ENCODE data around the gene MROH2A.
"Not testable (repeated sequence)": the region's sequence is repeated elsewhere in the genome, so short reads cannot be mapped to it uniquely, and the experiment has no call there.

MROH2A gene

DNA sequence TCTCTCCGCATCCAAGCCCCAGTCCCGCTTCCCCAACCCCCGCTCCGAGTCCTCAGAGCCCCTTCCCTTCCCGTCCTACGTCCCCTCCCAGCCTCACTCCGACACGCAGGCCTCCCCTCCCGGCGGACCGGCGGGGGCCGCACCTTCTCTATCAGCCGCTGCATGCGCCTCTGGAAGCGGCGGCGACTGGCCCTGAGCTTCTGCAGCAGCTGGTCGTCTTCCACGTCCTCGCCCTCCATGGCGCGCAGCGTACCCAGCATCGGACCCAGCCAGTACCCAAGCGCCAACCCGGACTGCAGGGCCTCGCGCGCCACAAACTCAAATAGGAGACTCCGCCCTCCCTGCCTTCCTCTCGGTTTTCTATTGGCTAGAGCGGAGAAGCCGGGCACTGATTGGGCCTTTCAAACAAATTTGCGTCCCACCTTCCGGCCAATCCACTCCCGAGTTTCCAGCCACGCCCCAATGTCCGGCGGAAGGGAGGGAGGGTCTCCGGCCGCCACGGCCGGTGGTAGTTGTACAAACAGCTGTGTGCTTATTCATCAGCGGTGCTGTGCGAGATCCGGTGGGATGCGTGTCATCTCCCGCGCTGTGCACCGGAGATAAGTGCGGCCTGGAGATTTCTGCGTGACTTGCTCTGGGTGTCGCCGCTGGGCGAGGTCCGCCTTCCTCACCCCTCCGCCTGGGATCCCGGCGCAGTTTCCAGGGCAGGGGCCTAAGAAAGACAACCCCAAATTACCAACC is 76.3 kb downstream of the MROH2A start, which contains the start of gene HJURP:
Gene HJURP, minus strand, starts transcription at position 295 of the 741 bp plus-strand sequence. Its CDS starts 35 bp downstream, at position 260.
- peak; percentile 77 for DNase-seq (ENCODE audit: low read depth)

DNA sequence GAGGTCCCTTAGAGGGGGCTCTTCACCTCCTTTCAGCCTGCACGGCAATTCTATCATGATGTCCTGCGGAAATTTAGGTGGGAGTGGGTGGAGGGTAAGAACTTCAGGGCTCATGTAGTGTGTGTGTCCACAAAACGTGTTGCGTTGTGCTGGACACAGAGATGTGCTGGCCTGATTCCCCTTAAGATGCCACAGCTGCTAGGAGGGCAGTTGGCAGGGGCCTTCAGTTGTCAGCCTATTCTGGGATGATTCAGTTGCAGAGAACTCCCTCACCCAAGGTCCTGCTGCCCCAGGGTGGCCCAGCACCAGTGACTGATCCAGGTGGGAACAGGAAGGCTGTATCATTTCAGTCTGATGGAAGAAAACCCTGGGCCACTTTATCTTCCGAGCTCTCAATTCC is 77.2 kb downstream of the MROH2A start:
- DNase-seq (ENCODE audit: low read depth) = no peak

DNA sequence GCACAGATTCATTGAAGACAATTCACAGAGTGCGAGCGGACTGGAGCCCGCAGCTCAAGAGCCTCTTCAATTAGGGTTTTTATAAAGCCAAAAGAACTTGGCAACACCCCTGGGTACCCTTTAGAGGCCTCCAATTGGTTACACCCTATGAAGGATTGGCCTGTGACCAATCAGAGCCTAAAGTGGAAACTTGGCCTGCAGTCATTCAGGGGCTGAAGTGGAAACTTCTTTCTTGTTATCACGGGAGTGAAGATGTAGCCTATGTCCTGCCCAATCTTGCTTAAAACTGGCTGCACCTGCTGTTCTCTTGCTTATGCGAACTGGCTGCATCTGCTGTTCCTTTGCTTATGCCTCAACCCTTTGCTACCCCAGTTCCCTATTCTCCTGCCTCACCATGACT is 78.1 kb downstream of the MROH2A start:
- no peak for DNase-seq (ENCODE audit: low read depth)

DNA sequence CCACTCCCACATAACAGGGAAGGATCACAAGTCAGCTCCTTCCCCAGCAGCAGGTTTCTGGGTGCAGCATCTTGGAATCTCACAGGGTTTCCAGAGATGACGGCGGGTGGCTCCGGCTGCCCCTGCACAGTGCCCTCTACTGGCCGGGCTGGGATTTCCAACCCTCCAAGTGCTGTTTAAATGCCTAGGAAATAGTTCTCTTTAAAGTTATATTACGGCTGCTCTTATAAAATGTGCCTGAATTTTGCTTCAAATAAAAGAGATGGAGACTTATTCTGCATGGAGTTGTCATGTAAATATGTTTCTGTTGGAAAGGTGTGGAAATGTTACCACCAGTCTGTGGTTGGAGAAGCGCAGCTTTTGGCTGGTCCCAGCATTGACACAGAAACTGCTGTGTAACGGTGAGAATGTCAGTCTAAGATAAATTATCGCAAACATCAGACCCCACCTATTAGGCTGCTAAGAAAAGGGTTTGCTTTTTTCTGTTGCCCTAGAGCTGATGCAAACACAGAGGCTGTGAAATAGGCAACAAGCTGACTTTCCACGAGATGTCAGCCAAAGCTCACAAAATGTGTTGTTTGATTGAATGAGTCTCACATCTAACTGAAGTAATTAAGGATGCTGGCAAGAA is 79.5 kb downstream of the MROH2A start:
- peak; percentile 24 for DNase-seq (ENCODE audit: low read depth)

GRCh38 chr2:233858331-233858730 is 80.2 kb downstream of the MROH2A start:
- DNase-seq (ENCODE audit: low read depth) = no peak

GRCh38 chr2:233862261-233862768 is 84.2 kb downstream of the MROH2A start:
- DNase-seq (ENCODE audit: low read depth) = no peak

GRCh38 chr2:233865838-233866237 is 87.7 kb downstream of the MROH2A start:
- no peak for DNase-seq (ENCODE audit: low read depth)

DNA sequence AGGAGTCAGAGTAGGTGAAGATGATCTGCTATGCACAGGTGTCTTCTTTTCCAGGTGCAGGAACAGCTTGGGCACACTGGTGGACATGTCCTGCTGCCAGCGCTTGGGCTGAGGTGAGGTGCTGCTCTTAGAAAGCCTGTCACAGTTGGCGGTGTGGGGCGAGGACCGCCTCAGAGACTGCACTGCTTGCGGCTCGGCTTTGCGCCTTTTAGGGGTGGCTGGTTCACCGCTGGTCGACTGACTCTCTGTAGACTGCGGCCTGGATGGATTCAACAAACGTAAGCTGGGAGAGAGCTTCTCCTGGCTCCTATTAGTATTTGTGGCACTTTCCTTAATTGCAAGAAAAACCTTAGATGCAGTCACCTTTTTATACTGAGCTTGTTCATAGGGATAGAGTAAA is 88.3 kb downstream of the MROH2A start:
- no peak for DNase-seq (ENCODE audit: low read depth)

GRCh38 chr2:233867993-233868532 is 89.9 kb downstream of the MROH2A start, which contains the start of gene MSL3B:
TSS of gene MSL3B (minus strand) at chr2:233868386.
- peak; percentile 15 for DNase-seq (ENCODE audit: low read depth)

DNA sequence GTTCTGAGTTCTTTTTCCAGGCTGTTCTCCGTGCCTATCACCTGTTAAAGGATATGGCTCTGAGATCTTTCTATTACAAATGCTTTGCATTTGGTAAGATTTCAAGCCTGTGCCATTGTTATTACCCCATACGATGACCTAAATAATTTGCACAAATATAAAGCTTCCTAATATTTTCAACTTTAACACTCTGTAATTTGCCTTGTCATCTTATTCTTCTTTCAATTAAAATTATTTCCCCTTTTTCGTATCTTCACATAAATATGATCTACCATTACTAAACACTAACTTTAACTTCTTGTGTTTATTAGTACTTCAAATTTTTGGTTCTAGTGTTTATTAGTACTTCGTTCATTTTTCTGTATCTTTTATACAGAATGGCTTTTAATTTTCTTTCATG is 93.3 kb downstream of the MROH2A start:
- DNase-seq (ENCODE audit: low read depth) = no peak

DNA sequence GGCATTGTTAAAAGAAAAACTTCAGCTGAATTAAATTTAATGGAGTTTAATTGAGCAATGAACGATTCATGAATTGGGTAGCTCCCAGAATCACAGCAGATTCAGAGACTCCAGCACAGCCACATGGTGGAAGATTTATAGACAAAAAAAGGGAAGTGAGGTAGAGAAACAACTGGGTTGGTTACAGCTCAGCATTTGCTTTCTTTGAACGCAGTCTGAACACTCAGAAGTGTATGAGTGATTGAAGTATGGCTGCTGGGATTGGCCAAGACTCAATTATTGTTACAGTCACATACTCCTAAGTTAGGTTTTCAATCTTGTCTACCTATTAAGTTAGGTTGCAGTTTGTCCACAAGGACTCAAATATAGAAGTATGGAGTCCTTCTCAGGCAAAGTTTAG is 94.0 kb downstream of the MROH2A start:
- DNase-seq (ENCODE audit: low read depth) = not testable (repeated sequence)

- no peak for DNase-seq (ENCODE audit: low read depth)
Measured at GRCh38 chr2:233882353-233882752, 104.2 kb downstream of the MROH2A start.
